HUES48 (cell line): Measurements from ENCODE around the gene RASA3.
"Not testable (repeated sequence)": the region's sequence is repeated elsewhere in the genome, so short reads cannot be mapped to it uniquely, and the experiment has no call there.

Experiments used
- H3K27ac ChIP-seq: one replicate; pipeline ENCODE4 v1.7.0; 2013; ENCODE audit warnings: low read depth, low read length, inconsistent platforms
- H3K27me3 ChIP-seq: 2 replicates; pipeline ENCODE4 v1.6.1; 2013; ENCODE audit warnings: mild to moderate bottlenecking, low read length; ENCODE audit not compliant: control insufficient read depth, insufficient read depth
- H3K36me3 ChIP-seq: 2 replicates; pipeline ENCODE4 v1.6.1; 2013; ENCODE audit warnings: low read length; ENCODE audit not compliant: control insufficient read depth, insufficient read depth
- H3K4me1 ChIP-seq: 2 replicates; pipeline ENCODE4 v1.6.1; 2013; ENCODE audit warnings: mild to moderate bottlenecking, low read length; ENCODE audit not compliant: control insufficient read depth, insufficient read depth
- H3K4me3 ChIP-seq: 2 replicates; pipeline ENCODE4 v1.5.1; 2013; ENCODE audit warnings: mild to moderate bottlenecking, low read depth, low read length
- H3K9ac ChIP-seq: 2 replicates; pipeline ENCODE4 v1.6.1; 2013; ENCODE audit warnings: mild to moderate bottlenecking, low read depth, low read length, moderate library complexity
- H3K9me3 ChIP-seq: 2 replicates; pipeline ENCODE4 v1.6.1; 2013; ENCODE audit warnings: low read length; ENCODE audit not compliant: control insufficient read depth, insufficient read depth

The RASA3 gene

DNA sequence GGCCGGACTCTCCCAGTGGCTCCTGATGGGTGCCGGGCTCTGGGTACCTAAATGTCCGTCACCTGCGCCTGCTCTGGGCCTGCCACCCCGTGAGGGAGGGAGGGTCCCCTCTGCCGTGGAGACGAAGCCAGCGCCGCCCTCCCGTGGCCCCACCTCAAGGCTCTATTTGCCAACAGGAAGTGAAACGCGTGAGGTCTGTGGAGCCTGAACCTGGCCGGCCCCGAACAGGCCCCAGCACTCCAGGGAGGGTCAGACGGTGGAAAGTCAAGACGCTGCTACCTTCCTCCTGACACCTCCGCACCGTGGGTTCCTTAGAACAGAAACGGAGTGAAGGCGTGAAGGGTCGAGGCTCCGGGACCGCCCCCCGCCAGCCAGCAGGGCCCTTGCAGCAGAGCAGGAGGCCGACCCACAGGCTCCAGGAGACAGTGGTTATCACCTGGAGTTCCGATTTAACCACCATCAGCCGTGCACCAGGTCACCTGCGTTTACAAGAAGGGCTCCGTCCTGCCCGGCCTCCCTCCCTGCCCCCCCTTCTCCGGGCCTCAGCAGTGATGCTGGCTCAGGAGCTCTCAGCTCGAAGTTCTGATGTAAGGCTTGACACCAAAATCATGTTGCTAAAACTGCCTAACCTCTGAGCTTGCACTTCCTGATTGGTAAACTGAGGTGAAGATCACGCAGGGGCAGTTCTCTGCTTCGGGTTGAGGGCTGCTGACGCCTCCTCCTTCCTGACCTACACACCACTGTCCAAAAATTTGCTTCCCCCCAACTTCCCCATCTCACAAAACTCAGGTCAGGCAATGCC, 107.6 kb downstream of the RASA3 start:
- no peaks in the 10 kb centered on the region; the same call in 1 of the 2 replicates for H3K4me1 ChIP-seq
- H3K9ac ChIP-seq: no peak overlapping the region
- no peaks in the 10 kb centered on the region for H3K9me3 ChIP-seq
- no peaks in the 10 kb centered on the region for H3K27me3 ChIP-seq
- H3K4me3 ChIP-seq: no peak overlapping the region
- H3K36me3 ChIP-seq: peaks cover 4% of the 10 kb centered on the region
- H3K27ac ChIP-seq: no peak overlapping the region

DNA sequence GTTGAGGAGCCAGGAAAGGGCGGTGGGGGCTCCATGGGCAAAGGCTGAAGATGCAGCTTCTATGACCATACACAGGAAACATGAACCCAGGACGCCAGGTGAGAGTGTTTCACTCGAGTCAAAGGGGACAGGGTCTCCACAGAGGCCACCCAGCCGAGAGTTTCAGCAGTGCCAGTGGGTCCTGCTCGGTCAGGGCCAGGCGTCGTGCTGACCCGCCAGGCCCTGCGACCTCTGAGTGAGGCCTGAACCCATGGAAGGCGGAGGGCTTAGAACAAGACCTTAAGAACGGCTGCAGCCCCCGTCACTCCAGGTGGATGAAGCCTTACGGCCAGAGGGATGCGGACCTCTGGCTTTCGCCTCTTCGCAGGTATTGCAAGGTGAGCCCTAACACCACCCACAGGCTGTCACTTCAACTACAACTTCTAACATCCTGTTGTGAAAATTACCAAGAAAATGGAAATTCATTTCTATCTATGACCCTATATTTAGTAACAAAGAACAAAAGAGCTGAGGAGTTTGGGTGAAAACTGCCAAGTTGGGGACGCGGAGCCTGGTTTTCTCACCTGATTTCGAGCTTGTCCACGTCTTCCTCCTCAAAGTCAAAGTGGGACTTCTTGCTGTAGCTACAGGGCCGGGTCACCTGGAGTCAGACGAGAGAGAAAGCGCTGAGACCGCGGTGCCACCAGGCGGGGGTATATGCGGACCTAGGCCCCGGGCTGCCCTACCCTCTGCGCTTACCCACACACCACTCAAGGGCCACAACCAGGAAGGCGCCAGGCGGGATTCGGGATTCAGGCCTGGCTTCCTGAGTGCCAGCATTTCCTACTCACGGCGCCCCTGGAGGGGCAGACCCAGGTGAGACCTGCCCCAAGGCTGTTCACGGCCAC, 108.5 kb downstream of the RASA3 start:
- no peaks in the 10 kb centered on the region for H3K9me3 ChIP-seq
- H3K36me3 ChIP-seq: peaks cover 4% of the 10 kb centered on the region
- H3K27me3 ChIP-seq: no peaks in the 10 kb centered on the region
- no peak overlapping the region for H3K27ac ChIP-seq
- no peaks in the 10 kb centered on the region; the same call in 1 of the 2 replicates for H3K4me1 ChIP-seq
- no peak overlapping the region for H3K9ac ChIP-seq
- no peak overlapping the region for H3K4me3 ChIP-seq

GRCh38 chr13:114022876-114023275, 109.5 kb downstream of the RASA3 start:
- H3K4me1 ChIP-seq: no peaks in the 10 kb centered on the region; the same call in 1 of the 2 replicates
- no peak overlapping the region for H3K4me3 ChIP-seq
- no peaks in the 10 kb centered on the region for H3K27me3 ChIP-seq
- no peak overlapping the region for H3K9ac ChIP-seq
- no peak overlapping the region for H3K27ac ChIP-seq
- no peaks in the 10 kb centered on the region for H3K9me3 ChIP-seq
- peaks cover 4% of the 10 kb centered on the region for H3K36me3 ChIP-seq

DNA sequence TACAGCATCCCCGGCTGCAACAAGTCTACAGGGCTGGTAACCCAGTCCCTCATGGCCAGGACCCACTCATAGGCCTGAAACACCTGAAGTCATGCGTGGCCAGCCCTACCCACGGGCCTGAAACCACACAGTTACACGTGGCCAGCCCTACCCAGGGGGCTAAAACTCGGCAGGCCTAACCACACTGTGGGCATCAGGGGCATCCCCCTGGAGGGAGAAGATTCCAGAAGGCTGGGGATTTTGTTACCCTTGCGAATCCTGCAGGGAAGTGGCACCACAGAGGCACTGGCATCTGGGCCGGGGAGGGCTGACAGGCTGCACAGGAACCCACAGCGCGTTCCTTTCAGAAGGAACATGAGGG, 110.1 kb downstream of the RASA3 start:
- H3K4me1 ChIP-seq: no peaks in the 10 kb centered on the region; the same call in 1 of the 2 replicates
- H3K9ac ChIP-seq: no peak overlapping the region
- H3K27me3 ChIP-seq: no peaks in the 10 kb centered on the region

DNA sequence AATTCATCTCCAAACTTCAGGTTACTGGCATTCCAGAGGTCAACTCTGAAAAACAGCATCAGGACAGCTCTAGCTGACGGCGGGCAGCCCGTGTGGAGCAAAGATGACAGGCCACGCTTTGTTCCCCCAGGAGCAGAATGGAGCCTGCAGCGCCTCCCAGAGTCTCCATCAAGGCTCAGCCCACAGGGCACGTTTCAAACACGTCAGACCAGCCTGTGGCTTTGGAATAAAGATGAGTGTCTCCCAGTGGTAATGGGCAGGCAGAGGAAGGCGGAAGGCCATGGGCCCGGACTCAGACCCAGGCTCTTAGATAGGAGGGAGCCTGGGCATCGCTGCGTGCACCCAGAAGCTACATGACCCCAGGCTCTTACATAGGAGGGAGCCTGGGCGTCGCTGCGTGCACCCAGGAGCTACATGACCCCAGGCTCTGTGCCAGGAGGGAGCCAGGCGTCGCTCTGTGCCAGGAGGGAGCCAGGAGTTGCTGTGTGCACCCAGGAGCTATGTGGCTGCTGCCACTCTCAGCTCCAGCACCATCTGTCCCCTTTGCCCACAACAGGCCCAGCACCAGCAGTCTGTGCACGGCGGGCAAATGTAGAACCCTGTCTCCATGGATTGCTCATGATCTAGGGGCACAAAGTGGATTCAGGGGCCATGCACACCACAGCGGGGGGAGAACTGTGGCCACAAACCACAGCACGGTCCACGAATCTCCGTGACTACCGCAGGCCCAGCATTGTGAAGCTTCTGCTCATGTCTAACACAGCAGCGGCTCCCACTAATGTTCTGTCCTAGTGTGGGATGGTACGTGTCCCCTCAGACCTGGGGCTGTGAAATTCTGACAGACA, 110.7 kb downstream of the RASA3 start:
- Histone ChIP-seq H3K36me3 (peaks cover 5% of the 10 kb centered on the region), H3K4me3 (no peak overlapping the region), H3K9me3 (no peaks in the 10 kb centered on the region), H3K27me3 (no peaks in the 10 kb centered on the region), H3K9ac (no peak overlapping the region), H3K4me1 (no peaks in the 10 kb centered on the region; the same call in 1 of the 2 replicates), H3K27ac (no peak overlapping the region)

More for the DNA sequence above, 110.1 kb downstream of the RASA3 start:
- no peak overlapping the region for H3K4me3 ChIP-seq
- H3K9me3 ChIP-seq: no peaks in the 10 kb centered on the region
- no peak overlapping the region for H3K27ac ChIP-seq
- H3K36me3 ChIP-seq: peaks cover 4% of the 10 kb centered on the region

DNA sequence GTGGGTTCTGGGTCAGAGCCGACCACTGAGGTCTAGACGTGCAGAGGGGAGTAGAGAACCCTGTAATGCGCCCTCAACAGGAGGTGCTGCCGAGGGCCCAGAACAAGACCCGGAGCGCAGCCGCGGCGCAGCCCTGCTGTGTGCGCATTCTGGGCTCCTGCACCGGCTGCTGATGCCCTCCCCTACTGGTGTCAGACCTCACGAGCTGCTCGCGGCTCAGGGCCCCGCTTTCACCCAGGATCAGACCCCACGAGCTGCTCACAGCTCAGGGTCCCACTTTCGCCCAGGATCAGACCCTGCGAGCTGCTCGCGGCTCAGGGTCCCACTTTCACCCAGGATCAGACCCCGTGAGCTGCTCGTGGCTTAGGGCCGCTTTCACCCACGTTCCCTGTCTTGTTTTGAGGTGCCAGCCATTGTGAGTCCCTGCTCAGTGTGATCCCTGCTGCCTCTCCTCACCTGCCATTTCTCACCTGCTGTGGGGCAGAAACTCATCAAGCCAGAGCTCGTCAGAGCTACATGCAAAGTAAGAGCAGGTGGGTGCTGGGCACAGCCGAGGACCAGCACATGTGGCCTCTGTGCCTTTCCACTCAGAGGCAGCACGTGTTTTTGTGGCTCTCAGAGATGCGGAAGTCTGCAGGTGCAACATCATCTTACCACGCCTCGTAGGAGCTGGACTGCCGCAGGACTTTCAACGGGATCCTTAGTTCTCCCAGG, 111.5 kb downstream of the RASA3 start:
- peaks cover 8% of the 10 kb centered on the region for H3K36me3 ChIP-seq
- H3K27ac ChIP-seq: no peak overlapping the region
- H3K9me3 ChIP-seq: no peaks in the 10 kb centered on the region
- no peaks in the 10 kb centered on the region for H3K27me3 ChIP-seq
- H3K4me3 ChIP-seq: no peak overlapping the region
- H3K4me1 ChIP-seq: no peaks in the 10 kb centered on the region; the same call in 1 of the 2 replicates
- H3K9ac ChIP-seq: no peak overlapping the region

GRCh38 chr13:114020134-114020533, 112.3 kb downstream of the RASA3 start:
- H3K4me1 ChIP-seq, H3K36me3 ChIP-seq: not testable (repeated sequence)

DNA sequence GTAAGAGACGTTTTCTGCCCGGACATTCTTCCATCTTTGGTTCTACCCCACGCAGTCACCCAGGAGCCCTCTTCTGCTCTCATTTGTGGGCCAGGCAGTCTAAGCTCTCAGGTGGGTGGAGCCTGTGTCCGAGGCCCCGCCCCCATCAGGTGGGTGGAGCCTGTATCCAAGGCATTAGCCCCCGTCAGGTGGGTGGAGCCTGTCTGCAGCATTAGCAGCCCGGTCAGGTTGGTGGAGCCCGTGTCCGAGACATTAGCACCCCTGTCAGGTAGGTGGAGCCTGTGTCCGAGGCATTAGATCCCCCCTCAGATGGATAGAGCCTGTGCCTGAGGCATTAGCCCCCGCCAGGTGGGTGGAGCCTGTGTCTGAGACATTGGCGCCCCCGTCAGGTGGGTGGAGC, 113.1 kb downstream of the RASA3 start:
- Histone ChIP-seq H3K27me3 (no peaks in the 10 kb centered on the region), H3K4me1 (no peaks in the 10 kb centered on the region), H3K9me3 (no peaks in the 10 kb centered on the region), H3K4me3 (no peak overlapping the region), H3K27ac (no peak overlapping the region), H3K9ac (no peak overlapping the region), H3K36me3 (peaks cover 8% of the 10 kb centered on the region)

More at GRCh38 chr13:114020134-114020533, 112.3 kb downstream of the RASA3 start:
- not testable (repeated sequence) for H3K9ac ChIP-seq, H3K27ac ChIP-seq, H3K9me3 ChIP-seq, H3K4me3 ChIP-seq, H3K27me3 ChIP-seq

- Histone ChIP-seq H3K4me1 (no peaks in the 10 kb centered on the region), H3K27me3 (no peaks in the 10 kb centered on the region), H3K36me3 (peaks cover 8% of the 10 kb centered on the region), H3K9me3 (no peaks in the 10 kb centered on the region), H3K4me3 (no peak overlapping the region), H3K9ac (no peak overlapping the region), H3K27ac (no peak overlapping the region)
Measured at GRCh38 chr13:114018461-114019055, 113.9 kb downstream of the RASA3 start.

DNA sequence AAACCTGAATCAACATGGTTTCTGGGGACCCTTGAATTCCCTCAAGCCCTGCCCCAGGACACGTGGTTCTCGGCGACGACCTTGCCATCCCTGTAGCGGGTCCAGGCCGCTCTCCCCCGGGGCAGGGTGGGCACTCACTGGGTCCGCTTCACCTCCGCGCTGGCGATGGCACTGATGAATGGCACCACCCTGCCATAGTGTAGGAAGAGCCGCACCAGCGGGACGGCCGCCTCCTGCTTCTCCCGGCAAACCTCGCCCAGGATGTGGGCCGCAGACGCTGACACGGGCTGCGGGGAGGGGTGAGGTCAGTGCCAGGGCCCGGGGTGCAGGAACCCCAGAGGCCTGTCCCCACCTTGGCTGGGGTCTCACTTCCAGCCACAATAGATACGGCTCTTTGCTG, 114.5 kb downstream of the RASA3 start:
- no peak overlapping the region for H3K9ac ChIP-seq
- peaks cover 8% of the 10 kb centered on the region for H3K36me3 ChIP-seq
- H3K27me3 ChIP-seq: no peaks in the 10 kb centered on the region
- H3K27ac ChIP-seq: no peak overlapping the region
- H3K4me1 ChIP-seq: no peaks in the 10 kb centered on the region
- no peak overlapping the region for H3K4me3 ChIP-seq
- H3K9me3 ChIP-seq: no peaks in the 10 kb centered on the region
